Measurements from ENCODE around the gene TOMM7.

TOMM7 gene

DNA sequence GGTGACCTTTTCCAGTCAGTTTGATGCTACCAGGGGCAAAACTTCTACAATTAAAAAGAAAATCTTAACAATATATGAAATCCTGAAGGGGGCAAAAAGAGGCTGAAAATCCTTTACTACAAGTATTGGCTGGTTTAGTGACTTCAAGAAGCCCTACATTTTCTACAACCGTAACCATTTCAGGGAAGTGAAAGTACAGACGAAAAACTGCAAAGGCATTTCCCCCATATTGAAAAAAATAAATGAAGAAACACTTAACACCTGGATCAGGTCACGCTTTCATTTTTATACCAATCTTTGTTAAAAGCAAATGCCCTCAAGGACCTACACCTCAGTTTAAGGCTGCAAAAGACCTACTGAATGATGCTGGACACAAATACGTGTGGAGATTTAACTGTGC, 57.0 kb downstream of the TOMM7 start:
- TF ChIP-seq POLR2A (IDR thresholded peaks at IDR 0.05; ENCODE audit: low read depth, low read length) (no peak), POLR2AphosphoS5 (IDR thresholded peaks at IDR 0.05; ENCODE audit: low read depth, low read length) (no peak), TAF1 (IDR thresholded peaks at IDR 0.05; ENCODE audit: borderline replicate concordance, low read depth, low read length) (no peak)
- FAIRE-seq: peak; percentile 70
- DNase-seq (ENCODE audit: insufficient read length): no peak
